Measurements from ENCODE around the gene HMBS. TPM values are rescaled to one million over a fixed set of nuclear protein-coding genes. Genes with fewer than 3 reads are reported as not detected.

HMBS gene
- total and polyA plus RNA-seq, 2 experiments from 2014 or later = 101 to 107 TPM

DNA sequence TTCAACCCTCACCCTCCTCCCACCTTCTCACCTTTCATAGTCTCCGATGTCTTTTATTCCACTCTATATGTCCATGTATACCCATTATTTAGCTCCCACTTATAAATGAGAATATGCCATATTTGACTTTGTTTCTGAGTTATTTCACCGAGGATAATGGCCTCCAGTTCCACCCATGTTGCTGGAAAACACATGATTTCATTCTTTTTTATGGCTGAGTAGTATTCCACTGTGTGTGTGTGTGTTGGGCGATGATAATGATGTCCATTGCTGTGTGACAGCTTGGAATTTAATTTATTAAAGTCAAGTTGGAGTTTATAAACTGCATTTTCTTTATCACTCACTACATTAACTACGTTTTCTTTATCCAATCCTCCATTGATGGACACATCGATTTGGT, 33.5 kb downstream of the HMBS start:
- Histone ChIP-seq H3F3A (replicated peaks; ENCODE audit: low read depth) (peaks cover 3% of the 10 kb centered on the region; the same call in 1 of the 2 replicates), H3K9me2 (ENCODE audit: insufficient read depth) (no peaks in the 10 kb centered on the region), H3K4me1 (ENCODE audit: insufficient read depth) (peaks cover 19% of the 10 kb centered on the region), H4K20me1 (replicated peaks; ENCODE audit: insufficient read depth) (peaks cover 8% of the 10 kb centered on the region; the same call in 1 of the 2 replicates), H3K36me3 (ENCODE audit: insufficient read depth) (no peaks in the 10 kb centered on the region), H3K27me3 (ENCODE audit: insufficient read depth) (no peaks in the 10 kb centered on the region), H3K4me2 (no peak overlapping the region), H3K79me2 (replicated peaks; ENCODE audit: insufficient read depth) (peaks cover 16% of the 10 kb centered on the region), H2AFZ (no peak overlapping the region), H3K4me3 (no peak overlapping the region), H3K27ac (ENCODE audit: low read depth) (no peak overlapping the region)
- Mint-ChIP-seq H3K9me3 (no peaks in the 10 kb centered on the region), H3K4me3 (no peak overlapping the region), H3K4me1 (peaks cover 18% of the 10 kb centered on the region), H3K27me3 (ENCODE audit: insufficient read depth, low read depth, poor library complexity) (peaks cover 15% of the 10 kb centered on the region), H3K27ac (no peak overlapping the region), H3K36me3 (ENCODE audit: low read depth) (peaks cover 3% of the 10 kb centered on the region; the same call in 1 of the 3 replicates)
- ATAC-seq (no peak), DNase-seq (ENCODE audit: low spot score) (no peak)
- TF ChIP-seq STAT1 (IDR thresholded peaks at IDR 0.05; ENCODE audit: unreplicated experiment) (no peak), CREB1 (CRISPR knock-in tag; IDR thresholded peaks at IDR 0.05; ENCODE audit: low read depth) (no peak), NANOG (IDR thresholded peaks at IDR 0.05; ENCODE audit: borderline replicate concordance) (no peak), POLR2AphosphoS5 (IDR thresholded peaks at IDR 0.05; ENCODE audit: low read depth) (no peak), ZNF331 (CRISPR knock-in tag; IDR thresholded peaks at IDR 0.05; ENCODE audit: low read depth) (no peak), ZNF462 (CRISPR knock-in tag; IDR thresholded peaks at IDR 0.05) (no peak), EZH2 (IDR thresholded peaks at IDR 0.05; ENCODE audit: low read depth, unreplicated experiment) (no peak), ZNF114 (CRISPR knock-in tag; IDR thresholded peaks at IDR 0.05) (no peak), EZH2phosphoT487 (IDR thresholded peaks at IDR 0.05; ENCODE audit: unreplicated experiment) (no peak)
- TF ChIP-seq, protein P1, sequence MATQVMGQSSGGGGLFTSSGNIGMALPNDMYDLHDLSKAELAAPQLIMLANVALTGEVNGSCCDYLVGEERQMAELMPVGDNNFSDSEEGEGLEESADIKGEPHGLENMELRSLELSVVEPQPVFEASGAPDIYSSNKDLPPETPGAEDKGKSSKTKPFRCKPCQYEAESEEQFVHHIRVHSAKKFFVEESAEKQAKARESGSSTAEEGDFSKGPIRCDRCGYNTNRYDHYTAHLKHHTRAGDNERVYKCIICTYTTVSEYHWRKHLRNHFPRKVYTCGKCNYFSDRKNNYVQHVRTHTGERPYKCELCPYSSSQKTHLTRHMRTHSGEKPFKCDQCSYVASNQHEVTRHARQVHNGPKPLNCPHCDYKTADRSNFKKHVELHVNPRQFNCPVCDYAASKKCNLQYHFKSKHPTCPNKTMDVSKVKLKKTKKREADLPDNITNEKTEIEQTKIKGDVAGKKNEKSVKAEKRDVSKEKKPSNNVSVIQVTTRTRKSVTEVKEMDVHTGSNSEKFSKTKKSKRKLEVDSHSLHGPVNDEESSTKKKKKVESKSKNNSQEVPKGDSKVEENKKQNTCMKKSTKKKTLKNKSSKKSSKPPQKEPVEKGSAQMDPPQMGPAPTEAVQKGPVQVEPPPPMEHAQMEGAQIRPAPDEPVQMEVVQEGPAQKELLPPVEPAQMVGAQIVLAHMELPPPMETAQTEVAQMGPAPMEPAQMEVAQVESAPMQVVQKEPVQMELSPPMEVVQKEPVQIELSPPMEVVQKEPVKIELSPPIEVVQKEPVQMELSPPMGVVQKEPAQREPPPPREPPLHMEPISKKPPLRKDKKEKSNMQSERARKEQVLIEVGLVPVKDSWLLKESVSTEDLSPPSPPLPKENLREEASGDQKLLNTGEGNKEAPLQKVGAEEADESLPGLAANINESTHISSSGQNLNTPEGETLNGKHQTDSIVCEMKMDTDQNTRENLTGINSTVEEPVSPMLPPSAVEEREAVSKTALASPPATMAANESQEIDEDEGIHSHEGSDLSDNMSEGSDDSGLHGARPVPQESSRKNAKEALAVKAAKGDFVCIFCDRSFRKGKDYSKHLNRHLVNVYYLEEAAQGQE (IDR thresholded peaks at IDR 0.05; ENCODE audit: unreplicated experiment) = no peak

Data from GM23338 (cell line).